GM18873 (cell line): Measurements from ENCODE around the gene DCLK1.

Source experiments
- ATAC-seq: cut with Tn5 transposase; IDR thresholded peaks from one replicate; pipeline ENCODE4 v1.9.1; 2021; ENCODE audit warnings: mild to moderate bottlenecking, moderate library complexity, moderate number of reproducible peaks; ENCODE audit not compliant: unreplicated experiment, low FRiP score

Gene DCLK1

DNA sequence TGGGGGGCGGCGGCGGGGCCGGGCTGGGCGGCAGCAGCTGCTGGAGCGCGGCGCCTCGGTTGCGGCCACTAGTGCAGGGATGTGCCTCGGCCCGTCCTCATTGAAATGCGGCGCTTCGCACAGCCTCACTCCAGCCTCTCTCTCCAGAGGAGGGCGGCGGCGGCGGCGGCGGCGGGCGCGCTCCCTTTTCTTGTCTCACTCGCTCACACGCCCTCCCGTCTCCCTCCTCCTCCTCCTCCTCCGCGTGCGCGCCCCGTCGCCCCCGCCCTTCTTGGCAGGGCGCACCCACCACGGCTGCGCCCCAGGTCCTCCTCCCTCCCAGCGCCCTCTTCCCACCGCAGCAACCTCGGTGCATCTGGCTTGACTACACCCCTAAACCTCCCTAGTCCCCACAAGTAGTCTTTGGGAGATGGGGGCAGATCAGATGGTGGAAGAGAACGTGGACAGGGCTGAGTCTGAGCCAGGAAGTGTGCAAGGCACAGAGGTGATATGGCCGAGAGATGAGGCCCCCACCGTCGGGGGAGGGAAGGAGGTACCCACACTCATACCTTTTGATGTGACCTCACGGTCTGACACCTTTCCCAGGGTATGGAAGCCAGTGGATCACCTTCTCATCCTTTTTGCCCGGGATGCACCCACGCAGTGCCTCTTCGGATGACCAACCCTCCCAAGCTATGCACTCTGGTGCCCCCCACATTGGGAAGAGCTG is at the start of gene DCLK1:
Gene DCLK1, minus strand, starts transcription at position 161 of the 709 bp plus-strand sequence.
- ATAC-seq = no peak

DNA sequence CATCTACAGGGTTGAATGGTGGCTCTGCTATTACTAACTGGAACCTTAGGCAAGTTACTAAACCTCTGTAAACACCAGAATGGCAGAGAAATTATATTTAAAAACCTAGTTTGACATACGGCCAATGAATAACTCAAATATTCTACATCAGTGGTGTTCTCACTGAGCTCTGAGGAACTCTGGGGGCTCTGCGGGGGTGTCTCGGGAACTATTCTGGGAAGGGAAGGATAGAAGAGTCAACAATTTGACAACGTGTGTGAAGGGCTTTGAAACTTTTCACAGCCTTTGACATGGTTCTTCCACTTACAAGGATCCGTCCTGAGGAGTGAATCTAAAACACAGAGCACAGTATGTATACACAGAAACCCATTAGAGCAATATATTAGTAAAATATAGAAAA is 44.4 kb upstream of the DCLK1 start:
- ATAC-seq = no peak

DNA sequence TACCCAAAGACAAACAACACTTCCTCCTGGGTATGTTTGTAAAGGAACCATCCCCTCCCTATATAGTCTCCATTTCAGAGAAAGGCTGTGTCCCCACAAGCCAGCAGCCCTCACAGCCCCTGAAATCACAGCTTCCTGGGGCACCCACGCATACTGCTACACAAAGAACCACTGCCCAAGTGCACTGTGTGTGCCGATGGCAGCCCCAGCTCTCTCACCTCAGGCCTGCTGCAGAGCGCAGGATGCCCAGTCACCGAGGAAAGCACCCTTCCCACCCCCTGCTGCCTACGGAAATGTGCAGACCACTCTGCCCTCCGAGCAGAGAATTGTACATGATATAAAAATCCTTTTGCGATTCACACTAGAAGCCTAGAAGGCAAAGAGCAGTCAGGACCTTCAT is 43.7 kb upstream of the DCLK1 start:
- no peak for ATAC-seq

DNA sequence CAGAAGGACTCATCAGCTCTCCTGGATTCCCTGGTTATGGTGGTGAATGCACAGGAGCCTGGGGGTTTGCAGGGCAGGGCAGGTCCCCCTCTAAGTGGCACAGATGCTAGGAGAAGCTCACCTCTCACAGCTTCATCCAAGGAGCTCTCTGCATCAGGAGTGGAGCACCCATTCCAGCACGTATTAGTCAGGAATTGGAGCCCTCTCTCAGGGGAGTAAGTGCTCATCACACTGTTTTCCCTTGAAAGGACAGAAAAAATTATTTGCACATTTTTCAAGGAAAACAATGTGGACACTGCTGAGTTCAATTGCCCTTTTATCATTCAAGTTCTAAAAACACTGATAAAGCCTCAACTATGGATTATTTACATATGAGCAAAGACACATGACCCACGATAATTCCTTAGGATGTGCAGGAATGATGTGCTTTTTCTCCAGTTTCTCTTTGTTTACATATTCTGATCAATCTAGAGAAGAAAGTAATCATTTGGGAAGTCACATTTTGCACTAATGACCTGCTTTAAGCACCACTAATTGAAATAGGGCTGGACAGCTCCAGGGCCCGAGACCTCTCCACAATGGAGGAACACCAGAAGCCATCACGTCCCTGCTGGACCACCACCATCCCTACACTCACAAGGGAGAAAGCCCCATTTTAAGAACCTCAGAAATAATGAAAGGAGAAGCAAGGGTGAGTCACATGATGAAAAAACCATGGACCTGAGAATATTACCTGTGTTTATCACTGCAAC is 42.6 kb upstream of the DCLK1 start:
- no peak for ATAC-seq

DNA sequence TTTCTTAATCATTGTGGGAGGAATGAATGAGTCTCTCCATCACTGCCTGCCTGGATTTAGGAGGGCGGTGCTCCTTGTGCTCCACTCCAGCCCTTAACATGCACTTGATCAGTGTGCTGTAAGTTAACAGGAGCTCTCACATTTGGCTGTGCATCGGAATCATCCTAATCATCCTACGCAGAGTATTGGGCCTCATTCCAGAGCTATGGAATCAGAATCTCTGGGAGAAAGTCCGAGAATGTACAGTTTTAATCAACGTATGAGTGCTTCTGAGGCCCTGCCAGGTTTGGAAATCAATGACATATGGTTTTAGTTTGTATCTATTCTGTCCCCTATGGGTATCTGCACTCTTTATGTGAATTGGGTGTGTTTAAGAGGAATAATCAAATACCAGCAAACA is 34.9 kb upstream of the DCLK1 start:
- no peak for ATAC-seq

DNA sequence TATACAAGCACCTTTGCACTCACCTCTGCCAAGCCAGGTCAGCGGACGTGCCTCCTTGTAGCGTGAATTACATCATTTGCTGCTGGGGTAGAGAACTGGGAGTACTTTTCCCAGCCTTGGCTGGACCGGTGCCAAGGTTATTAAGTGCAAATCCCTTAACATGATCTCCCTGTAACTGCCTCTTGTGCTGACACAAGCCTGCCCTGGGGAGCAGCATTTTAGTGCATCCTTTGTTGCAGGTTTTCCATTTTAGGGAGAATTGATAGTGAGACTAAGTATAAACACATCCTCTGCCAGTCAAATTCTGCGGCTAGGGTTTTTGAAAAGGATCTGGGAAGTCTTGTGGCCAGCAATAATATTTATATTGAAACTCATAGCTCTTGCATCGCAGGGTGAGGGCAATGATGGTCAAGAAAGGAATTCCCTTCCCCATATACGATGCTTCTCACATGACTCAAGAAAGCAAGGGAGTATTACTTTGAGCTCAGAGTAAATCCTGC is 32.7 kb upstream of the DCLK1 start:
- ATAC-seq = no peak

DNA sequence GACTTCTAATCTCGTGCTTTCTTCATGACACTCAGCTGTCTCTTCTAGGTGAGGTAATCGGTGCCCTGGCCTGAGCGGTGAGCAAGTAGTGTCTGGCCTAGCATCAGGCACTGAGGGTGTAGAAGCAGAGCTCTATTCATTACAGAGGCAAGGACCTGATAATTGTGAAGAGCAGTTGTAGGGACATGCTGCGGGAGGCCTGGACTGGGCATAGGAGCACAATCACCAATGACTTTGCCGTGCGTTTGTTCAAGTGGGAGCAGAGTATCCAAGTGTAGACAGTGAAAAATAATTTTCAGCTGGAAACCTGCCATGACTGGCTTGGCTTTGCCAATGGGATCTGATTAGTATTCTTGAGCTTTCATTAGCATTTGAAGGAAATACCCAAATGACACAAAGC is 32.1 kb upstream of the DCLK1 start:
- no peak for ATAC-seq

DNA sequence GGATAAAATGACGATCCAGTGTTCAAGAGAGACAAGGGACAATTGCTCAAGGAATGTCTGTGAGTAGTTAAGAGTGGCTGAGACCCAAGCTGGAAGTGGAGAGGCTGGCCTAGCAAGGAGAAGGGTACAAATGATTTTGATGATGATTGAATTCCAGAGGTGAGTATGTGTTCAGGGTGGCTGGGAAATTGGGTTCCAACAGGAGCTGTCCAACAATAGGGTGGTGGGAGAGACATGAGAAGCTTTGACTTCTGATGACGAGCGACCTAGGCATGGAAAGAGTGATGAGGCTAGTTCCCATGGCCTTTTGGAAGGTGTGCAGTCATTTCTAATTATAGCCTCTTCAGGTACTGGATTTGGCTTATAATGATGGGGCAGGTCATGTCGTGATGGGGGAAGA is 29.1 kb upstream of the DCLK1 start:
- no peak for ATAC-seq

DNA sequence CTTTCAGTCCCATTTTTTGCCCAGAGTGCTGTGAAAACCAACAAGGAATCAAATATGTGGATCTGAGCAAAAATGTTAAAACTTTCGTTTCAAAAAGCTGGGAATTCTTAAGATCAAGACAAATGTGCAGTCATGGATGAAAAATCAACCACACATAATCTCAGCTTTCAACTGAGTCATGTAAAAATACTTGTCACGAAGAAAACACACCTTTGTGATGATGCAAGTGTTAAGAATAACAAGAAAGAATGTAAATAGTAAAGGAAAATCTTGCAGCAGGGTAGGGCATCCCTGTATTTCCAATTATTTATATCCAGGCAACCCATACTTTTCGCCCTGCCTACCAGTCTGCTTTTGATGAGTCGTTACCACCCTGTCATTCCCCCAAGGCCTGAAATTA is 27.4 kb upstream of the DCLK1 start:
- ATAC-seq = no peak

DNA sequence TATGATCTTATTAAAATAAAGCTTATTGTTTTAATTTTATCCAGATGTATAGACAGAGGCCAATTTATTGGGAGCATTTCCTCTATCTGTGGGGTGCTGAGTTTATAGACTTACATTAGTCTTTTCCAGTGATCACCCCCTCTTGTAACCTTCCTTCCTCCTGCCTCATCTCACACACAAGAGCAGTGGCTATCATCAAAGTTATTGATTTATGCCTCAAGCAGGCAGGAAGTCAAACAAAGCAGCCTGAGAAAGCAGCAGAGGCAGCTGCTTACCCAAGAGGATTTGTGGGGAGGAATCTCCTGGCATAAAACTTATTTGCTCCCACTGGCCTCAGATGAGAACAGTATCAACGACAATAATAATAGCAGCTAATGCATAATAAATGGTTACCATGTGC is 26.3 kb upstream of the DCLK1 start:
- ATAC-seq = no peak

DNA sequence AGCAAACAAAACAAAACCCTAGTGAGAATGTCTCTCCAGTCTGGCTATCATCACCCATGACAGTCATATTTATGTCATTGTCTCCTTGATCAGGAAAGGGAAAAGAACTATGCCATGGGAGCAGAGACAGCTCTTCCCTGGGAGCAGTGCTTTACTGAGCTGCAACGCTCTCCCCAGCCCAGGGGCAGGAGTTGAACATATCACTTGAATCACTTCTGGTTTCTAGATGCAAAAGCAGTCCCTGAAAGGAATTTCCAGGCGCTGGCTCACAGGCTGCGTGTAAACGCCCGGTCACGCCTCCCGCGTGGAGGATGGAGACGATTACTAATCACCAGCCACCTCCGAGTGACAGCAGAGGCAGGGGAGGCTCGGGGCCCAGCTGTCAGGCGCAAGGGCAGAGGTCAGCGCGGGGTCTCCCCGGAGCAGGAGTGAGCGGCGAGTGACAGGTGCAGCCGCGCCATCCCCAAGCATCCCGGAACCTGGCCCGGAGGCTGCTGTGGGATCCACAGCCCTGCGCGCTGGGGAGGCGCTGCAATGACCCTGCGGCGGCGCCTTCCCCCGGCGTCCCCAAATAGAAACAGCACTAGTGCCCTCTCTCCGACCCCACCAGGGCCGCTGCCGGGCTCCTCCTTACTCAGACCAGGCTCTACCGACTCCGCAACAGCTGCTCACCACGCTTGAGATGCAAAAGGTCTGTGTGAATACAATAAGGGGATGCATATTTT is 23.5 kb upstream of the DCLK1 start:
- ATAC-seq = no peak

DNA sequence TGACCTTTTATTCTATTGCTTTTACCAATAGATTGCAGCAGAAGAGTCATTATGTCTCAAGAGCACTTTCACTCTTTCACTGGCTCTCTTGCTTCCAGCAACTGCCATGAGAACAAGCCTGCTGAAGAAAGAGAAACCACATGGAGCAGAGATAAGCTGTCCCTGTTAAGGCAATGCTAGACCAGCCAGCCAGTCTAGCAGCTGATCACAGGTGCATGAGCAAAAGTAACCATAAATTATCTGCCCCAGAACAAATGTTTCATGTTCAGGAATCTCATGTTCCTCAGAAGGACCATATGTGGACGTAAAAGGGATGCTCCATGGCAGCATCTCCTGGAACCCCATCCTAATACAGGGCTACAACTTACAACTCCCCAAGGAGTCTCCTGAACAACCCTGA is 20.4 kb upstream of the DCLK1 start:
- no peak for ATAC-seq

DNA sequence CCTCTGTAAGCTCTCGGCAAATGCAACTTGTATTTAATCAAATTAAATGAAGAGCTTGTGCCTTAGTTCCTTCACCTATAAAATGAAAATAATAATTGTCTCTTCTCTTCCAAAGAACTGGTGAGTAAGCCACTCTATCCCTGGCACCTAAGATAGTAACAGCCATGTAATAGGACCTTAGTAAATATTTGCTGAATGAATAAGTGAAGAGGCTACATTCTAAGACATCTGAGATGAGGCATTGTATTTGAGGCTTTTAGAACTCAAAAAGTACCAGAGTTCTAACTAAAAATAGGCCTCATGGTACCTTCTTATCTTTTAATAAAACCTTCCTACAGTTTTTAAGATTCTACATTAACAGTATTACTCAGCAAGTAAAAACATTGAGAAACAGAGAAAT is 17.3 kb upstream of the DCLK1 start:
- no peak for ATAC-seq

DNA sequence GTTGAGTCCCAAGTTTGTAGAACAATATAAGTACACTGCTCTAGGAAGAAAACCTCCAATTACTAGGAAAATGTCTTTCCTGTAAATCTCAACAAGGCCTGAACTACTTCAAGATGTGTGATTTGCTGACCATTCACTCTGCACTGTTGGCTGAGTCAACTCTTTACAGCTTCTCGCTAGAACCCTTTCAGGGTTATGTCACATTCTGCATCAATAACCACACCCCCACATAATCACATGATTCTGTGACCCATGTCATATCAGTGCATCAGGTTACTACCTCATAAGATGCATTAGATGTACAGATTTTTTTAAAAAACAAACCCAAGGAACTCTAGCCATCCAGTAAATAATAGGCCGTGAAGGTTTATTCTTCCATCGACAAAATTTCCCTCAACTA is 16.1 kb upstream of the DCLK1 start:
- ATAC-seq = no peak

DNA sequence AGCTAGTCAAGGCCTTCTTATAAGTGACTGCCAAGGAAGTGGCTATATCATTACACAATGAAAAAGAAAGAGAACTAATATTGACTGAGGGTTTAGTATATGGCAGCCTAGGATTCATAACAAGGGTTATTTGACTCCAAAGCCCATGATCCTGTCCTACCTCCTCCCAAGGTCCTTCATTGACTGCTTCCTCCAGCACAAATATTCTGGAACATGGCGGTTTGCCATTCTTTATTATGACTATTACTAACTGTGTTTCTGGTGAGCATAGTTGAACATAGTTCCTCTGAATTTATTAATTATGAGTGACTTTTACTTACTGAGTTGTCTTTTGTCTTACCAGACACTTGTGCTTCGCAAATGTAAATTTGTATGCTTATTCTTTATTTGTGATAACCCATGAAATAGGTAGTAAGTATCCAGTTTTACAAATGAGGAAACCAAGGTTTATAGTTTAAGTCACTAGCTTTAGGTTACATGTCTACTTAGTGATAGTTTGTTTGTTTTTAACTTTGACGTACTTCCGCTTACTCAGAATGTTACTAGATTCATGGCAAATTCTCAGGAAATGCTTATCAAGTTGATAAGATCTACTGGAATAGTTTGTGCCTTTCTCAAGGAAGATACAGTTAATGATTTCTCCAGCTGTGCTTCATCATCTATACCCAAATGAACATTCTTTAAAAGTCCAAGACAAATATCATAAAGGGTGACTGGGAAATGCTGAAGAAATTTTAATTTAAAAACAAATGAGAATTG is 15.5 kb upstream of the DCLK1 start:
- ATAC-seq = no peak

DNA sequence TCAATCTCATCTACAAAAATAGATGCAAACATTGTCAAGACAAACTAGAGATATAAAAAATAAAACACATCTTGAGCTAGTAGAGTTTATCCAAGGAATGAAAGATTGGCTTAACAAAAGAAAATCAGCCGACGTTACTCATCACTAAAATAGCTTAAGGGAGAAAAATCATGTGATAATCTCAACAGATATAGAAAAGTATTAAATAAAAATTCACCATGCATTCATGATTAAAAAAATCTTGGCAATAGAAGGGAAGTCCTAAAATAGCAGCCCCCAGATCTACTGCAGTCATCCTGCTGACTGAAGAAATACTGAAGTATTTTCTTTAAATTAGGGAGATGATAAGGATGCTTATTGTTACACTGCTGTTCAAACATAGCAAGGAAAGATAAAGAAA is 12.6 kb upstream of the DCLK1 start:
- no peak for ATAC-seq

DNA sequence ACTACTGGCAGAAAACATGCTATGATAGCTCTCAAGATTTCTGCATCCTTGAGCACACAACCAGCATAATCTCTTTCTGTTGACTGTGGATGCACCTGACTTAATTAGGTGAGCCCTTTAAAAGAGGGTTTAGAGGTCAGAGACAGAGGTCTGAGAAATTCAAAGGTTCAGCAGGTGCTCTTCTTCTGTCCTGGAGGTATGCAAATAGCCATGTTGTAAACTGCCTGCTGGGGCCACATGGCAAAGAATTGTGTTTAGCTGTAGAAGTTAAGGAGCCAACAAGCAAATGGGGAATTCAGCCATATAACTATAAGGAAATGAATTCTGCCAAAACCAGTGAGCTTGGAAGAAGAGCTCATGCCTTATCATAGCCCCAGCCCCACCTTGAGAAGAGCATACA is 11.6 kb upstream of the DCLK1 start:
- ATAC-seq = no peak

DNA sequence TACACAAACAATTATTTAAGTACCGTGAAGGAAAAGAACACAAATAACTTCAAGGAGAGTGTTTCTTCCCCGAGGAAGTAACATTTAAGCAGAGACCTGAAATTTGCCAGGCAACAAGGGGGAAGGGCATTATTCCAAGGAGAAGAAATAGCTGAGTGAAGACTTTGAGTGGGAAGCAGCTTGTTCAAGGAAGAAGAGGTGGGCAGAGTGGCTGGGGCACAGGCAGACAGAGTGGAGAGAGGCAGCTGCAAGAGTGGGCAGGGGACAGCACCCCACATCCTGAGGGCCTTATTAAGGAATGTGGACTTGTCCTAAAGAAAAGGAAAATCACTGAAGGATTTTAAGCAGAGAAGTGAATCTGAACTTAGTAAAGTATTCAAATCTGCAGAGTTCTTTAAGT is 4.7 kb upstream of the DCLK1 start:
- no peak for ATAC-seq

DNA sequence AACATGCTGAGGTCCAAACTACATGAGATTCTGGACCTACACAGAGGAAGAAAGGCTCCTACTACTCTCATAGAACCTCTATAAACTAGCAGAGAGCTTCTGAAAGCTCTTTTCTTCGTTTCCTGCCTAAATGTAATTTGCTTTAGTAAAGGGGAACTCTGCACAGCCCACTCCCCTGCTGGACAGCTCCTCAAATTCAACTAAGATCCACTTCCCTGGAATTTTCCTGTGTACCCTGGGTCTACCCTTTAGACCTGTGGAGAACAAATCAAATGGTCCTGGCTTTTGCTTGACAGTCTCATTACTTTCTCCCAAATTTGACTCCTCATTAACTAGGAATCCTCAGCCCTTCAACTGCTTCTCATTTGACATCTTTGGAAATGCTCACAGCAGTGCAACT is 3.5 kb upstream of the DCLK1 start:
- no peak for ATAC-seq

DNA sequence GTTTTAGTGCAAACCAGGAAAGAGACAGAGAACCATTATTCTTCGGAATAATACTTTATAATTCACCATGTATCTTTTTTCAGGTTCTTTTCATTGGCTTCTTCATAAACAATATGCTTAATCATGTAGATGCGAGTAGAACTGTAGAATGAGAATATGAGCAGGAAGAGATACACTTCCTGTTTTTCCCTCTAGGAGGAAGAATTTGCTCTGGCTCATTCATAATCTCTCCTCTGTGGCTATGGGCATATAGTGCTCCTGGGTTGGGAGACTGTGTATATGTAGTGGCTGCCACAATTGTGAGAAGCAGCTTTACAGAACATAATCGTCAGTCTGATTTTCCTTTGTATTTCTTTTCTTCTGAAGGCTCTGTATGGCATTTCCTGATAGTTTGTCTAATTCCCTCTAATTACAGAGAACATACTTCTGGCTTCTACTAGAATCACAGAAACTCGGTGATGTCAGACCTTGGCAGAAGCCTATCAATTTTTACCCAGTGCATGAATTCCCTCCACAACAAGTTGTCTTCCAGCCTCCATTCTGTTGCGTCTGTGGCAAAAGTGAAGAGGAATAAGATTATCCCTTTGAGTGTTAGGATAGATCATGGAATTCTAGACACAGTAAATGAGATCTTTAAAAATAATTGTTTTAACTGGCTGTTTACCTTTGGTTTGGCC is 2.9 kb upstream of the DCLK1 start:
- ATAC-seq = no peak
